LNCaP clone FGC (cell line): ENCODE measurements around the gene FBXW9.

Experiments used
- DNase-seq: peaks from one replicate; pipeline ENCODE4 v3.0.0-alpha.2; 2011; ENCODE audit warnings: low read depth
- H3K4me3 ChIP-seq: 2 replicates; pipeline ENCODE4 v1.5.1; 2011; ENCODE audit warnings: mild to moderate bottlenecking, low read depth, low read length, control low read depth
- TF ChIP-seq, protein P1 (sequence below): IDR thresholded peaks from 2 replicates; pipeline ENCODE4 v1.5.1; 2012; ENCODE audit warnings: mild to moderate bottlenecking; ENCODE audit not compliant: control insufficient read depth, insufficient read depth; ENCODE audit errors: extremely low read depth

FBXW9 gene

DNA sequence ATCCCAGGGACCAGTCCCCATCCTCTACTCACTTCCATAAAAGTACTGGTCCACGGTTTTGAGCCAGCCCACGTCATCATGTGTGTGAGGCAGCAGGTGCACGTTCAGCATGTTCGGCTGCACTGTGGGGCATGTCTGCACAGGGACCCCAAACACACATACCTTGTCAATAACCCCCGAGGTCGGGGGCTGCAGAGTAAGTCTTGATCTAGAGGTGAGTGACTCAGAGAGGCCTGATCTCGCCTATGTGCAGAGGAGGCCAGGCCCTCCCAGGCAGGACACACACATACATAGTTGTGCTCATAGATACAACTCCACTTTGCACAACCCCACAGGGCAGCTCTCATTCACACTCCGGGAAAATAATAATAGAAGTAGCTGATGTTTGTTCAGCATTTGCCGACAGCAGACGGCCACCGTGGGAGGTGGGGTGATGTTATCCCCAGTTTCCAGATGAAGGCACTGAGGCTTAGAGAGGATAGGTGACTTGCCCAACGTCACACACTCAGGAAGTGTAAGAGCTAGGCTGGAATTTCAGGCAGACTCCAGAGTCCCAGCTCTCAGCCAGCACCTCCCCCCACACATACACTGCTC lies 30.7 kb downstream of the FBXW9 start:
- no peak for DNase-seq
- TF ChIP-seq, protein P1, sequence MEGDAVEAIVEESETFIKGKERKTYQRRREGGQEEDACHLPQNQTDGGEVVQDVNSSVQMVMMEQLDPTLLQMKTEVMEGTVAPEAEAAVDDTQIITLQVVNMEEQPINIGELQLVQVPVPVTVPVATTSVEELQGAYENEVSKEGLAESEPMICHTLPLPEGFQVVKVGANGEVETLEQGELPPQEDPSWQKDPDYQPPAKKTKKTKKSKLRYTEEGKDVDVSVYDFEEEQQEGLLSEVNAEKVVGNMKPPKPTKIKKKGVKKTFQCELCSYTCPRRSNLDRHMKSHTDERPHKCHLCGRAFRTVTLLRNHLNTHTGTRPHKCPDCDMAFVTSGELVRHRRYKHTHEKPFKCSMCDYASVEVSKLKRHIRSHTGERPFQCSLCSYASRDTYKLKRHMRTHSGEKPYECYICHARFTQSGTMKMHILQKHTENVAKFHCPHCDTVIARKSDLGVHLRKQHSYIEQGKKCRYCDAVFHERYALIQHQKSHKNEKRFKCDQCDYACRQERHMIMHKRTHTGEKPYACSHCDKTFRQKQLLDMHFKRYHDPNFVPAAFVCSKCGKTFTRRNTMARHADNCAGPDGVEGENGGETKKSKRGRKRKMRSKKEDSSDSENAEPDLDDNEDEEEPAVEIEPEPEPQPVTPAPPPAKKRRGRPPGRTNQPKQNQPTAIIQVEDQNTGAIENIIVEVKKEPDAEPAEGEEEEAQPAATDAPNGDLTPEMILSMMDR, result no peak
- H3K4me3 ChIP-seq, result peak overlapping the region; percentile 98

- no peak overlapping the region for H3K4me3 ChIP-seq
- TF ChIP-seq, protein P1, result no peak
- DNase-seq, result no peak
These were observed 31.2 kb downstream of the FBXW9 start for GRCh38 chr19:12665281-12665573.

DNA sequence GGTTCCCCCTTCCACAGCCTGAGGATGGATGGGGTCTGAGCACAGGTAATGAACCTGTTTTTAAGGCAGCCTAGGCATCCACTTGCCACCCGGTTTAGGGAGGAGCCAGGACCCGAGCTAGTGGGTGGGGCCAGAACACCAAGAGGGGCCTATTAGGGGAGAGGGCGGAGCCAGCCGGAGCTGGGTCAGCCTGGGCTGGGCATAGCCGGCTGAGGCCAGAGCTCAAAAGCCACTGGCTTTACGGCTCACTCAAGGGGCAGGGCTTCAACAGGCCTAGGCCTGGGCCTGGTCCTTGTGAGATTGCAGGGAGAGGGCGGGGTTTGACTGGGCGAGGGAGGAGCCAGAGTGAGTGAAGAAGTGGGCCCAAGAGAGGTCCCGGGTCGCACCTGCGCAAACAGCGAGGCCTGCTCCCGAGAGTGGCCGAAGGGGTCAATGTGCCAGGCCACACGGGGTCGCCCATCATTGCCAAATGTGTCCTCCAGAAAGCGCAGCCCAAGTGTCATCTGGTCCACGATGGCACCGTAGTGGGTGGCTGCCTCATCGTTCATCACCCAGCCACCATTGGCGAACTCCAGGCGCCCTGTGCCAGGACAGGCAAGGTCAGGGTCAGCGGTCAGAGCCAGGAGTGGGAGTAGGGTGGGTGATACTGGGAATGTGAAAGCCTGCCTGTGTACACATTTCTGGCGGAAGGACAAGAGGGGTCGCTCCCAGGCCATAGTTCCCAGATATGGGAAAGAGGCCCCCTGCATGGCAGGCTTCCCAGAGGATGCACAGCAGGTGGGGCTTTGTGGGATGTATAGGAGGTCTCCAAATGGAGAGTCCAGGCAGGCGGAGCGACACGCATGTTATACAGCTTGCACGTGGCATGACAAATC lies 31.8 kb downstream of the FBXW9 start:
- TF ChIP-seq, protein P1, result no peak
- H3K4me3 ChIP-seq, result no peak overlapping the region
- DNase-seq, result no peak

DNA sequence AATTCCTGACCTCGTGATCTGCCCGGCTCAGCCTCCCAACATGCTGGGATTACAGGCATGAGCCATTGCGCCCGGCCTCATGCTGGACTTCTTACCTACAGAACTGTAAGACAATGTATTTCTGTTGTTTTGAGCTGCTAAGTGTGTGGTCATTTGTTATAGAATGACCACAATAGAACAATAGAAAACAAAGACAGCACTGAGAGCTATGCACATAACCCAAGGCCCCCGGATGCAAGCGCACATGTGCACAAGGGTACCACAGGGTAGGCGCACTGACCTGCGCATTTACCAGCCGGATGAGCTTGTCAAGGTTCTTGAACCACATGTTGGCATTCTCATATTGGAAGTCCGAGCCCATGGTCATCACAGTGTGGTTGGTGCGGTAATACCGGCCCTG lies 35.5 kb downstream of the FBXW9 start:
- DNase-seq, result no peak
- TF ChIP-seq, protein P1, result no peak
- no peak overlapping the region for H3K4me3 ChIP-seq

- TF ChIP-seq, protein P1, result no peak
- H3K4me3 ChIP-seq, result no peak overlapping the region
- no peak for DNase-seq
These were observed 38.5 kb downstream of the FBXW9 start for GRCh38 chr19:12657966-12658365.

GRCh38 chr19:12656899-12657571 lies 39.4 kb downstream of the FBXW9 start:
- TF ChIP-seq, protein P1, result no peak
- no peak overlapping the region for H3K4me3 ChIP-seq

More at GRCh38 chr19:12656899-12657571, 39.4 kb downstream of the FBXW9 start:
- no peak for DNase-seq
